Liver (tissue), 3 donors: ENCODE results near the gene USO1.

Experiments used
- CTCF ChIP-seq: fragments of 150-350 bp; IDR thresholded peaks from 2 replicates; pipeline ENCODE4 v1.5.1; 2017; ENCODE audit warnings: improper control_type of control experiment, low read depth, low read length; ENCODE audit not compliant: missing input control
- EGR1 ChIP-seq, 2 donors: IDR thresholded peaks; 2 replicates each; pipeline ENCODE4 v1.6.1; 2016 to 2018; ENCODE audit warnings: antibody characterized with exemption in 2 of 2, low read depth in 2 of 2
- FOXA1 ChIP-seq: IDR thresholded peaks from 2 replicates; pipeline ENCODE4 v1.6.1; 2016; ENCODE audit warnings: antibody characterized with exemption
- FOXA2 ChIP-seq: IDR thresholded peaks from 2 replicates; pipeline ENCODE4 v1.6.1; 2016; ENCODE audit warnings: antibody characterized with exemption
- GABPA ChIP-seq, 2 donors: IDR thresholded peaks in 1 of 2; conservative IDR thresholded peaks in 1 of 2; 2 replicates each; pipeline ENCODE4 v1.6.1; 2016; ENCODE audit warnings: antibody characterized with exemption in 2 of 2, mild to moderate bottlenecking in 1 of 2, moderate library complexity in 1 of 2
- JUND ChIP-seq, 2 donors: IDR thresholded peaks; 2 replicates each; pipeline ENCODE4 v1.6.1; 2016; ENCODE audit warnings: antibody characterized with exemption in 2 of 2
- MAX ChIP-seq: IDR thresholded peaks from 2 replicates; pipeline ENCODE4 v1.6.1; 2016; ENCODE audit warnings: antibody characterized with exemption
- RAD21 ChIP-seq, 2 donors: IDR thresholded peaks; 2 replicates each; pipeline ENCODE4 v1.6.1; 2016; ENCODE audit warnings: antibody characterized with exemption in 2 of 2, mild to moderate bottlenecking in 2 of 2
- REST ChIP-seq: IDR thresholded peaks from 2 replicates; pipeline ENCODE4 v1.6.1; 2016; ENCODE audit warnings: antibody characterized with exemption, mild to moderate bottlenecking
- RXRA ChIP-seq, 2 donors: IDR thresholded peaks; 2 replicates each; pipeline ENCODE4 v1.6.1; 2017 to 2018; ENCODE audit warnings: antibody characterized with exemption in 2 of 2, mild to moderate bottlenecking in 1 of 2
- YY1 ChIP-seq: IDR thresholded peaks from 2 replicates; pipeline ENCODE4 v1.6.1; 2016; ENCODE audit warnings: antibody characterized with exemption, mild to moderate bottlenecking
- ZBTB33 ChIP-seq: IDR thresholded peaks from 2 replicates; pipeline ENCODE4 v1.6.1; 2016; ENCODE audit warnings: antibody characterized with exemption
- donor health status: healthy.
- donor health status: healthy.

- no peak for TF ChIP-seq CTCF
- TF ChIP-seq YY1 = no peak
- TF ChIP-seq REST = no peak
- no peak for TF ChIP-seq JUND (IDR thresholded peaks at IDR 0.05)
- TF ChIP-seq MAX = no peak
- TF ChIP-seq RAD21 (IDR thresholded peaks at IDR 0.05) = no peak
- no peak for TF ChIP-seq EGR1 (IDR thresholded peaks at IDR 0.05; ENCODE audit: low read depth in 2 of 2)
- TF ChIP-seq GABPA (IDR thresholded peaks at IDR 0.05 in 1 of 2, conservative IDR thresholded peaks at IDR 0.05 in 1 of 2) = no peak
- no peak for TF ChIP-seq RXRA (IDR thresholded peaks at IDR 0.05)
- no peak for TF ChIP-seq FOXA1
- no peak for TF ChIP-seq ZBTB33
- no peak for TF ChIP-seq FOXA2
Observed at GRCh38 chr4:75715105-75715799, 9.1 kb upstream of the USO1 start.
